Lower leg skin (tissue), 4 donors: ENCODE data around the gene EFEMP1. TPM values are rescaled to one million over a fixed set of nuclear protein-coding genes. Genes with fewer than 3 reads are reported as not detected.

ENCODE experiments used
- DNase-seq, 2 donors: peaks; one replicate each; pipeline ENCODE4 v3.0.0-alpha.2; 2019; ENCODE audit warnings: low spot score in 2 of 2
- H3K4me3 ChIP-seq: fragments of 200-600 bp; sonication (generic); 2 replicates; pipeline ENCODE4 v1.5.1; 2017; ENCODE audit warnings: mild to moderate bottlenecking, low read depth; ENCODE audit not compliant: poor library complexity, severe bottlenecking
- CTCF ChIP-seq, 3 donors: fragments of 450-650 bp; IDR thresholded peaks; one replicate each; pipeline ENCODE4 v1.5.1; 2016; ENCODE audit warnings: antibody characterized with exemption in 3 of 3, mild to moderate bottlenecking in 3 of 3, moderate library complexity in 2 of 3
- POLR2A ChIP-seq, 2 donors: fragments of 450-650 bp; IDR thresholded peaks; one replicate each; pipeline ENCODE4 v1.6.1; 2016 to 2017; ENCODE audit warnings: antibody characterized with exemption in 2 of 2, mild to moderate bottlenecking in 1 of 2, moderate library complexity in 1 of 2
- WGBS, 2 donors: methylation state at CpG; one replicate each; pipeline ENCODE4 v1.1.5; 2018; 5-methylcytosine and 5-hydroxymethylcytosine counted together
- intact Hi-C: fragments of 100-400 bp; cut with DNase I; formaldehyde crosslinking; loops from one replicate; pipeline ENCODE4 v1.15.0; 2023; ENCODE audit warnings: low total_unique reads
- total RNA-seq, 4 donors: library from RNA; depleted of rRNA; stranded (reverse); fragments of >200 nt; gene quantifications; one replicate each; pipeline ENCODE4 v1.1.0, GENCODE V29; 2016

Gene EFEMP1
- total RNA-seq, 4 donors from 2014 or later: 86.2 to 113 (median 98.9) TPM

DNA sequence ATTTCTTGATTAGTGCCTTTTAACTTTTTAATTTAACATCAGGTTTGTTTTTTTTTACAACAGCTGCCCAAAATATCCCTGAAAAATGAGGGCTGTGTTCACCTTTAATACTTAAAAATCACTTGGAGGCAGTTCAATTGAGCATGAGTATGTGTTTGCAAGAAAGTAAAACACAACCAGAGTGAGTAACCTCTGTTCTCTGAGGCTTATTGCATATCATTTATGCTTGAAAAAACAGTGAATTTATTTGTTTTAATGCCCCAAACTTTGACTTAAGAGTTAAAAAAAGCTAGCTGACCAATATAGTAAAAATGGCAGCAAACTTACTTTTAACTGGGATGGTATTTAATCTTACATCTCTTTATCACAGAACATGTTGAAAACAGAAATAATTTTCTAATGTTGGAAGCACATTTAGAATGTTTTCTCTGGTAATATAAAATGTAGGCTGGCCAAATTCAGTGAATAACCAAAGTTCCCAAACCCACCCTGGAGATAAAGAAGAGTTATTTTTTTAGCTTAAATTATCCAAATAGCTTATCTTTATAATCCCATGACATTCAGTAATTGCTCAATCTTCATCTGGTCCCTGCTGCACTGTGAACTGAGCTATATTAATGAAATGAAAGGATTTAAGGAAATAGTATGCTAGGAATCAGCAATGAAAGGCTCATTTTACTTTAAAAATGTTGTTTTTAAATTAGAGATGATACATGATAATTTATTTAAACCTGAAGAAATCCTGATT lies 24.8 kb upstream of the EFEMP1 start:
- no peak overlapping the region for H3K4me3 ChIP-seq
- intact Hi-C loops: no loop called here
- TF ChIP-seq CTCF (IDR thresholded peaks at IDR 0.05) (no peak), POLR2A (IDR thresholded peaks at IDR 0.05) (no peak)
- no peak for DNase-seq

DNA sequence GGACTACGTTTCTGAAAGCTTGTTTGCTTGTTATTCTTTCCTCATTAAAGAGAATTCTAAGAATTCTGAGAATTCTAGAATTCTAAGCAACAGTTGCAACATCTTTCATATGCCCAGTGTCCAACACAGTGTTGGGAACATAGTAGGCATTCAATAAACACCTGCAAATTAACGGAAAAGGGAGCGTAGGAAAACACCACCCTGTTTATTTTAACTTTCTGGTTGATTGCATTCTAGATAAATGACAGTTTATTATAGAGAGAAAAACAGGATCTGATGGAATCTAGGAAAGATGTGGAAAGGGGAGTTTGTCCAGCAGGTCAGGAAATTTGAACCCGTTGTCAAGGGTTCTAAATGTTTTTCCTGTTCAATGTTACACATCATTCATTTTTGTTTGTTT lies 24.2 kb upstream of the EFEMP1 start:
- WGBS, 2 donors: 83 to 86% methylated on average over 4 of the region's 4 CpGs
- intact Hi-C loops: no loop called here
- TF ChIP-seq POLR2A (IDR thresholded peaks at IDR 0.05) (no peak), CTCF (IDR thresholded peaks at IDR 0.05) (no peak)
- DNase-seq: no peak
- H3K4me3 ChIP-seq: no peak overlapping the region

DNA sequence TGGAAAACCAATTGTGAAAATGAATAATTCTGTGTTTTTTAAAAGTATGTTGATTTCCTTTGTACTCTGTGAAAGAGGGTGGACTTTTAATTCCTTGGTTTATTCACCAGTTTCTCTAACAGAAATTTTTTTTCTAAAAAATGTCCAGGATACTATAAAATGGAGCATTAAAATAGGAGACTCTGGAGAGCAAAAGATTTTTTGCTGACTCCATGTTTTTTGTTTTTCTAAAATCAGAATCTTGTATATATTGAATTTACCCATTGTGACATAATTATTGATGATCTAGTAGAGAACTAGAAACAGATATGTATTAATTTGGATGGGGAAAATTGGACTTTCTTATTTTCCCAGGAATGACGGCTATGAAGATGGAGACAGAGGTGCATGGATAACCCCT lies 23.2 kb upstream of the EFEMP1 start:
- no peak for DNase-seq
- TF ChIP-seq POLR2A (IDR thresholded peaks at IDR 0.05): no peak
- TF ChIP-seq CTCF (IDR thresholded peaks at IDR 0.05): no peak
- WGBS, 2 donors: 98 to 100% methylated on average over 1 of the region's 1 CpG

DNA sequence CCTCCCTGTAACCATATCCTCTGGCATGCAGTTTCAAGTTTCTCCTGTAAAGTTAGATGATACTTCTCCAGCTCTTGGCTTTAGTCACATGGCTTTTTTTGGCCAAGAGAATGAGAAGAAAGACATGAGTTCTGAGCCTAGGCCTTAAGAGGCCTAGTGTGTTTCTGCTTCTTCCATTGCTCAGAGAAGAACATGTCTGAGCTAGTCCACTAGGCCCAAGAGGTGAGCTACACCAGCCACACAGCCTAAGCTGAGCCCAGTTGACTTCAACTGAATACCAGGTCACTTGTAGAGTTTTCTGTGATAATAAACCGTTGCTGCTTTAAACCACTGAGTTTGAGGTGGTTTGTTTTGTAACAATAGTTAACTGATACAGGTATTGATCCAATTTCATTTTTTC lies 19.9 kb upstream of the EFEMP1 start:
- no peak for DNase-seq
- H3K4me3 ChIP-seq: no peak overlapping the region
- TF ChIP-seq POLR2A (IDR thresholded peaks at IDR 0.05): no peak
- TF ChIP-seq CTCF (IDR thresholded peaks at IDR 0.05): no peak
- 89 to 93% methylated on average over 1 of the region's 1 CpG for WGBS, 2 donors
- intact Hi-C loops: no loop called here

More for the DNA sequence above, 23.2 kb upstream of the EFEMP1 start:
- intact Hi-C loops: no loop called here
- H3K4me3 ChIP-seq: no peak overlapping the region

DNA sequence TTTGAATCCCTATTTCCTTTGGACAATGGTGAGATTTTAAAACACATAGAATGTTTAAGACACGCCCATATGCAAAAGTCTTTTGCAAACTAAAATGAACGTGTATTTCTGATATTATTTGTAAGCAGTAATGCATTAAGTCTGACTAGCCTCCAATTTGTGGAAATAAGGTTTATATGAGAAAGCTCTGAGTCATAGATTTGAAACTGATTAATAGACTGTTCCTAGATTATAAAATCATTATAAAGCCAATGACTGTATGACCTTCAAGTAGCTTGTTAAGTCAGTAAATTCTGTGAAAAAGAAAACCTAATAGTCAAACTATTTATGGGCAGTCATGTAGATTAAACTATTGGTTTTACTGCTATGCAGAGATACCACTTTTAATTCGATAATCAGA lies 12.8 kb upstream of the EFEMP1 start:
- no peak overlapping the region for H3K4me3 ChIP-seq
- 44 to 51% methylated on average over 3 of the region's 3 CpGs for WGBS, 2 donors
- intact Hi-C loops: no loop called here
- no peak for DNase-seq
- TF ChIP-seq POLR2A (IDR thresholded peaks at IDR 0.05) (no peak), CTCF (IDR thresholded peaks at IDR 0.05) (no peak)

DNA sequence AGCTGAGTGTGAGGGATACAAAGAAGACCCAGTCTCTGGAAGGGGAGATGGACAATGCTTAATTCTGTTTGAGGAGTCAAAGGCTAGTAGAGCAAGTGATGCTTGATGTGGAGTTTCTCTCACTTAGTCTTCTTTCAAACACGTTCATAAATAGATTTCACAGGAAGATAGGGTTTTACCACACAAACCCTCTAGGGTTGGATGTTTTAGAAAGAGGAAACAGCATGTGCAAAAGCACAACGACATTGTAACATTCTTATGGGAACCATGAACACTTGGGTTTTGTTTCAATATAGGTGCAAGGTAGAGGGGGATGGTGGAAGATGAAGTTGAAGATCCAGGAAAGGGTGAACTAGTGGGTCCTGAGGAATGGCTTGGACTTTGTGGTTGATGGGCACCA lies 10.8 kb upstream of the EFEMP1 start:
- no peak overlapping the region for H3K4me3 ChIP-seq
- no peak for TF ChIP-seq POLR2A (IDR thresholded peaks at IDR 0.05)
- no peak for TF ChIP-seq CTCF (IDR thresholded peaks at IDR 0.05)
- WGBS, 2 donors: 72 to 79% methylated on average over 2 of the region's 2 CpGs
- intact Hi-C loops: no loop called here
- no peak for DNase-seq
